Vagina (tissue), 2 donors: ENCODE data around the gene CD46. TPM values are rescaled to one million over a fixed set of nuclear protein-coding genes. Genes with fewer than 3 reads are reported as not detected.

Experiments used
- DNase-seq, 2 donors: peaks; one replicate each; pipeline ENCODE4 v3.0.0-alpha.2; 2017; ENCODE audit errors: extremely low spot score in 2 of 2
- H3K27ac ChIP-seq: fragments of 200-600 bp; sonication (generic); one replicate; pipeline ENCODE4 v1.5.1; 2019
- H3K27me3 ChIP-seq: fragments of 200-600 bp; sonication (generic); one replicate; pipeline ENCODE4 v1.5.1; 2019
- H3K36me3 ChIP-seq, 2 donors: fragments of 200-600 bp; sonication (generic); one replicate each; pipeline ENCODE4 v1.5.1; 2017 to 2019
- H3K4me1 ChIP-seq: fragments of 200-600 bp; sonication (generic); one replicate; pipeline ENCODE4 v1.5.1; 2019
- H3K4me3 ChIP-seq, 2 donors: fragments of 200-600 bp; sonication (generic); 1 replicate in 1 of 2; 2 replicates in 1 of 2; pipeline ENCODE4 v1.5.1; 2016 to 2019
- H3K9me3 ChIP-seq: fragments of 200-600 bp; sonication (generic); one replicate; pipeline ENCODE4 v1.5.1; 2019
- POLR2A ChIP-seq, 2 donors: fragments of 450-650 bp; IDR thresholded peaks; one replicate each; pipeline ENCODE4 v1.6.1; 2017; ENCODE audit warnings: antibody characterized with exemption in 2 of 2, mild to moderate bottlenecking in 2 of 2, moderate library complexity in 2 of 2
- POLR2AphosphoS5 ChIP-seq, 2 donors: sonication (generic); formaldehyde crosslinking; IDR thresholded peaks; one replicate each; pipeline ENCODE4 v1.9.0; 2017; ENCODE audit warnings: antibody characterized with exemption in 2 of 2, mild to moderate bottlenecking in 2 of 2, low read depth in 1 of 2; ENCODE audit not compliant: insufficient read depth in 1 of 2
- intact Hi-C: fragments of 100-400 bp; cut with DNase I; formaldehyde crosslinking; loops from one replicate; pipeline ENCODE4 v1.15.1; 2023
- microRNA counts, 2 donors: library from miRNA; unstranded; fragments of <30 nt; microRNA quantifications; one replicate each; lab custom pipeline; 2016 to 2017
- small RNA-seq: library from RNA; depleted of rRNA; stranded (forward); fragments of <200 nt; gene quantifications from one replicate; pipeline ENCODE3, GENCODE V24; 2016
- total RNA-seq: library from RNA; depleted of rRNA; stranded (reverse); fragments of >200 nt; gene quantifications from one replicate; pipeline ENCODE4 v1.2.3, GENCODE V29; 2016
- TF ChIP-seq, protein P1 (sequence below), 3 experiments: fragments of 450-650 bp in 2 of 3; fragments of 200-600 bp in 1 of 3; sonication (generic) in 1 of 3; IDR thresholded peaks; one replicate each; pipeline ENCODE4 v1.5.1; 2017 to 2019; ENCODE audit warnings: antibody characterized with exemption in 3 of 3, mild to moderate bottlenecking in 2 of 3, moderate library complexity in 2 of 3

The CD46 gene
- total RNA-seq, 1 donor from 2014 or later = 143 TPM

DNA sequence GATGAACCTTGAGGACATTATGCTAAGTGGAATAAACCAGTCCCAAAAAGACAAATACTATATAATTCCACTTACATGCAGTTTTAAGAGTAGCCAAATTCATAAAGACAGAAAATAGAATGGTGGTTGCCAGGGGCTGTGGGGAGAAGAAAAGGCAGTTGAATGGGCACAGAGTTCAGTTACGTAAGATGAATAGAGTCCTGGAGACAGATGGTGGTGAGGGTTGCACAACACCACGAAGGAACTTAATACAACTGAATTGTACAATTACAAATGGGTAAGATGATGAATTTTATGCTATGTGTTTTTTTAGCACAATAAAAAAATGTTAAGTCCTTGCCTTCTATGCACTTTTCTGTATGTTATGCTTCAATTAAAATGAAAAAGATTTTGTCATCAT is 92.5 kb downstream of the CD46 start:
- Histone ChIP-seq H3K9me3 (no peaks in the 10 kb centered on the region), H3K4me3 (no peak overlapping the region), H3K27ac (no peak overlapping the region), H3K27me3 (no peaks in the 10 kb centered on the region), H3K4me1 (peaks cover 85% of the 10 kb centered on the region), H3K36me3 (no peaks in the 10 kb centered on the region)
- intact Hi-C loops = no loop called here
- TF ChIP-seq, protein P1, sequence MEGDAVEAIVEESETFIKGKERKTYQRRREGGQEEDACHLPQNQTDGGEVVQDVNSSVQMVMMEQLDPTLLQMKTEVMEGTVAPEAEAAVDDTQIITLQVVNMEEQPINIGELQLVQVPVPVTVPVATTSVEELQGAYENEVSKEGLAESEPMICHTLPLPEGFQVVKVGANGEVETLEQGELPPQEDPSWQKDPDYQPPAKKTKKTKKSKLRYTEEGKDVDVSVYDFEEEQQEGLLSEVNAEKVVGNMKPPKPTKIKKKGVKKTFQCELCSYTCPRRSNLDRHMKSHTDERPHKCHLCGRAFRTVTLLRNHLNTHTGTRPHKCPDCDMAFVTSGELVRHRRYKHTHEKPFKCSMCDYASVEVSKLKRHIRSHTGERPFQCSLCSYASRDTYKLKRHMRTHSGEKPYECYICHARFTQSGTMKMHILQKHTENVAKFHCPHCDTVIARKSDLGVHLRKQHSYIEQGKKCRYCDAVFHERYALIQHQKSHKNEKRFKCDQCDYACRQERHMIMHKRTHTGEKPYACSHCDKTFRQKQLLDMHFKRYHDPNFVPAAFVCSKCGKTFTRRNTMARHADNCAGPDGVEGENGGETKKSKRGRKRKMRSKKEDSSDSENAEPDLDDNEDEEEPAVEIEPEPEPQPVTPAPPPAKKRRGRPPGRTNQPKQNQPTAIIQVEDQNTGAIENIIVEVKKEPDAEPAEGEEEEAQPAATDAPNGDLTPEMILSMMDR (IDR thresholded peaks at IDR 0.05) = no peak
- TF ChIP-seq POLR2AphosphoS5 (IDR thresholded peaks at IDR 0.05; ENCODE audit: insufficient read depth in 1 of 2, low read depth in 1 of 2) (no peak), POLR2A (IDR thresholded peaks at IDR 0.05) (no peak)
- no peak for DNase-seq

MicroRNA genes within 50 kb of the gene (microRNA counts, 767-probe panel; counts per million panel counts)
- microRNA hsa-miR-29b-3p (lab: Ali Mortazavi, UCI) (7,170 to 7,659 counts per million in 2 donors), microRNA hsa-miR-29c-3p (lab: Ali Mortazavi, UCI) (5,539 to 6,138 counts per million in 2 donors)

Small RNA genes lying within 50 kb of the gene (small RNA-seq; reads per million reads assigned to genes)
- gene RNA5SP534 = not detected

Other genes with a start within 250 kb of the CD46 start
- not detected for gene CR1L, start 106.9 kb upstream of the CD46 start, total RNA-seq
- 57.5 TPM for gene CD34, start 159.1 kb downstream of the CD46 start, total RNA-seq